ENCODE results near the gene EPB41L5. TPM values are rescaled to one million over a fixed set of nuclear protein-coding genes. Genes with fewer than 3 reads are reported as not detected.
"Not testable (repeated sequence)": the region's sequence is repeated elsewhere in the genome, so short reads cannot be mapped to it uniquely, and the experiment has no call there.

The EPB41L5 gene
- total and polyA plus RNA-seq, 12 donors = 3.8 to 18.8 (median 13.1) TPM

DNA sequence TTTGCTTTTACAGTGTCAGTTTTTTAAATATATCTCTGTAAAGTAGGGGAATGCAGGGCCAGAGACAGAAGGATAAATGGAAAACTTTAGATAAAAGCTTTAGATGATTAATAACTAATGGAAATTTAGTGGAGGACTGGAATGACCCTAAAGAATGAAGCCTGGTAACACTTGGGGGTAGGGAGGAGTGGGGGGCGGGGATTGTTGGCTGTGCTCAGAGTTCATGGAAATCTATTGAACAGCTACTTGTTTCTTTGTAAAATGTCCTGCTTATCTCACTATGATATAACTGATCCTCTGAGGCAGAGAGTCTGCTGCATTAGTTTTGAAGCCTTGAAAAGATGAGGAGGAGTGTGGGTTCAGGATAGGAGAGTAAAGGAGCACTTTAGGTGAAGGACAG lies 119.8 kb downstream of the EPB41L5 start:
- WGBS, 2 donors = 98 to 100% methylated on average over 1 of the region's 1 CpG

GRCh38 chr2:120133572-120134244 lies 120.8 kb downstream of the EPB41L5 start:
- no peak overlapping the region for H3K27ac ChIP-seq
- peaks cover 0 to 58% (median 7%) of the 10 kb centered on the region in 9 donors for H3K36me3 ChIP-seq
- peaks cover 0 to 12% (median 0%) of the 10 kb centered on the region in 11 donors for H3K9me3 ChIP-seq
- H3K4me1 ChIP-seq = no peaks in the 10 kb centered on the region
- WGBS, 2 donors = 98% methylated on average over 2 of the region's 2 CpGs
- intact Hi-C loops (cut with DNase I) = no loop called here
- DNase-seq (no peak), ATAC-seq (no peak)
- no peaks in the 10 kb centered on the region for H3K27me3 ChIP-seq
- TF ChIP-seq, protein P1, sequence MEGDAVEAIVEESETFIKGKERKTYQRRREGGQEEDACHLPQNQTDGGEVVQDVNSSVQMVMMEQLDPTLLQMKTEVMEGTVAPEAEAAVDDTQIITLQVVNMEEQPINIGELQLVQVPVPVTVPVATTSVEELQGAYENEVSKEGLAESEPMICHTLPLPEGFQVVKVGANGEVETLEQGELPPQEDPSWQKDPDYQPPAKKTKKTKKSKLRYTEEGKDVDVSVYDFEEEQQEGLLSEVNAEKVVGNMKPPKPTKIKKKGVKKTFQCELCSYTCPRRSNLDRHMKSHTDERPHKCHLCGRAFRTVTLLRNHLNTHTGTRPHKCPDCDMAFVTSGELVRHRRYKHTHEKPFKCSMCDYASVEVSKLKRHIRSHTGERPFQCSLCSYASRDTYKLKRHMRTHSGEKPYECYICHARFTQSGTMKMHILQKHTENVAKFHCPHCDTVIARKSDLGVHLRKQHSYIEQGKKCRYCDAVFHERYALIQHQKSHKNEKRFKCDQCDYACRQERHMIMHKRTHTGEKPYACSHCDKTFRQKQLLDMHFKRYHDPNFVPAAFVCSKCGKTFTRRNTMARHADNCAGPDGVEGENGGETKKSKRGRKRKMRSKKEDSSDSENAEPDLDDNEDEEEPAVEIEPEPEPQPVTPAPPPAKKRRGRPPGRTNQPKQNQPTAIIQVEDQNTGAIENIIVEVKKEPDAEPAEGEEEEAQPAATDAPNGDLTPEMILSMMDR (IDR thresholded peaks at IDR 0.05) = no peak
- no peak overlapping the region for H3K4me3 ChIP-seq

More for the DNA sequence above, 119.8 kb downstream of the EPB41L5 start:
- Histone ChIP-seq H3K27ac (no peak overlapping the region), H3K36me3 (peaks cover 0 to 62% (median 7%) of the 10 kb centered on the region in 9 donors), H3K4me3 (no peak overlapping the region), H3K4me1 (no peaks in the 10 kb centered on the region), H3K9me3 (peaks cover 0 to 12% (median 0%) of the 10 kb centered on the region in 11 donors), H3K27me3 (no peaks in the 10 kb centered on the region)
- DNase-seq = no peak
- intact Hi-C loops (cut with DNase I) = no loop called here
- ATAC-seq = no peak
- TF ChIP-seq, protein P1 (IDR thresholded peaks at IDR 0.05) = no peak

DNA sequence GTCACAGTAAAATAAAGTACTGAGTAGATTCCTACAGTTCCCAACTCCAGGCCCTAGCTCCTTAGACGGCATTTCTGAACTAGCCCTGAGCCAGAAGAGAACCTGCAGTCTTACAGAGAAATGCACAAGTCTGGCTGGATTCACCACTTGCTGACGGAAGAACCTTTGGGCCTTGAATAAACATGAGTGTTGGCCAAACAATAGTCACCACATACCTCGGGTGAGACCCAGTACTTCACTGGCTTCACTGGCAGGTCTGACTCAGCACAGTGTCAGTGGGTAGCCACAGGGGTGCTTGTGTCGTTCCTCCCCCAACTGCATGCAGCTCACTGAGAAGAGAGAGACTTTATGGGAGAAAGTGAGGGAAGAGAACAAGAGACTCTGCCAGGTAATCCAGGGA lies 121.4 kb downstream of the EPB41L5 start:
- intact Hi-C loops (cut with DNase I) = no loop called here
- 93 to 96% methylated on average over 4 of the region's 4 CpGs for WGBS, 2 donors
- H3K27me3 ChIP-seq = no peaks in the 10 kb centered on the region
- H3K27ac ChIP-seq = no peak overlapping the region
- DNase-seq = no peak
- peaks cover 0 to 58% (median 7%) of the 10 kb centered on the region in 9 donors for H3K36me3 ChIP-seq
- no peaks in the 10 kb centered on the region for H3K4me1 ChIP-seq
- TF ChIP-seq, protein P1 (IDR thresholded peaks at IDR 0.05) = no peak
- H3K4me3 ChIP-seq = no peak overlapping the region
- peaks cover 0 to 12% (median 0%) of the 10 kb centered on the region in 11 donors for H3K9me3 ChIP-seq
- no peak for ATAC-seq

GRCh38 chr2:120135013-120135412 lies 122.1 kb downstream of the EPB41L5 start:
- intact Hi-C loops (cut with DNase I); H3K4me1 ChIP-seq; H3K27me3 ChIP-seq; DNase-seq; ATAC-seq; H3K4me3 ChIP-seq; H3K27ac ChIP-seq: not testable (repeated sequence)
- 97 to 98% methylated on average over 2 of the region's 2 CpGs for WGBS, 2 donors
- Histone ChIP-seq H3K36me3 (peaks cover 0 to 53% (median 7%) of the 10 kb centered on the region in 9 donors), H3K9me3 (peaks cover 0 to 12% (median 0%) of the 10 kb centered on the region in 11 donors)

DNA sequence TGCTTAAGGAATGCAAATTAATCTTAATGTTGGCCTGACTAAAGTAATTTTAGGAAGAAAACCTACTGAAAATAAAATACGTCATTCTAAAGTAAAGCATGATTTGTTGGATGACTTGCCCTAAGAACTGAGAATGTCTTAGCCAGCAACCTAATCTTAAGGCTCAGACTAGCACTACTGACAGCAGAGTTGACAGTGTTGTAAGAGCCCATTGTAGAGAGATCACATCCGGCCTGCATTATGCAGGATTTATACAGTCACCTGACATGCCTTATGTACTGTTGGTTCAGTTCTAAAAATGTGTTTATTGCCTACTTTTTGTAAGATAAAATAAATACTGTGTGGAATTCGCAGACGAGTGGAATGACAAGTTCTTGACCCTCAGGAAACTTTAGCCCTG lies 128.0 kb downstream of the EPB41L5 start:
- H3K4me1 ChIP-seq = no peaks in the 10 kb centered on the region
- WGBS, 2 donors = 93 to 94% methylated on average over 4 of the region's 4 CpGs
- H3K4me3 ChIP-seq = no peak overlapping the region
- no peaks in the 10 kb centered on the region for H3K27me3 ChIP-seq
- H3K9me3 ChIP-seq = no peaks in the 10 kb centered on the region
- intact Hi-C loops (cut with DNase I) = no loop called here
- TF ChIP-seq, protein P1 (IDR thresholded peaks at IDR 0.05) = no peak
- ATAC-seq (no peak), DNase-seq (no peak)
- no peak overlapping the region for H3K27ac ChIP-seq
- peaks cover 0 to 17% (median 0%) of the 10 kb centered on the region in 9 donors for H3K36me3 ChIP-seq

Measured in heart right ventricle (tissue), 16 donors.